HL-60 (cell line): Measurements from ENCODE around the gene PROSER2.

Source experiments
- DNase-seq, 2 experiments: peaks; one replicate each; pipeline ENCODE4 v3.0.0-alpha.2; 2010 to 2020; ENCODE audit warnings: low read depth in 1 of 2, low spot score in 1 of 2
- H3K27ac ChIP-seq: fragments of 250-450 bp; sonication (Bioruptor Pico); replicated peaks from 2 replicates; pipeline ENCODE4 v1.5.1; 2020; ENCODE audit warnings: mild to moderate bottlenecking, moderate library complexity
- H3K27me3 ChIP-seq: fragments of 250-450 bp; sonication (Bioruptor Pico); 2 replicates; pipeline ENCODE4 v1.5.1; 2021; ENCODE audit warnings: mild to moderate bottlenecking, moderate library complexity; ENCODE audit not compliant: insufficient read depth, poor library complexity, severe bottlenecking
- H3K4me3 ChIP-seq: replicated peaks from 2 replicates; pipeline ENCODE4 v1.5.1; 2011; ENCODE audit warnings: mild to moderate bottlenecking, control low read depth, low read length; ENCODE audit not compliant: insufficient read depth
- GABPA ChIP-seq: IDR thresholded peaks from 2 replicates; pipeline ENCODE4 v1.6.1; 2012; ENCODE audit warnings: low read depth
- POLR2AphosphoS5 ChIP-seq: IDR thresholded peaks from 2 replicates; pipeline ENCODE4 v1.6.1; 2012; ENCODE audit warnings: low read depth
- SPI1 ChIP-seq: IDR thresholded peaks from 2 replicates; pipeline ENCODE4 v1.6.1; 2012; ENCODE audit warnings: low read depth, mild to moderate bottlenecking, borderline replicate concordance
- TF ChIP-seq, protein P1 (sequence below): IDR thresholded peaks from one replicate; pipeline ENCODE4 v1.5.1; 2011; ENCODE audit warnings: low read length, control low read depth, inconsistent platforms; ENCODE audit not compliant: insufficient read depth
- TF ChIP-seq, protein P2 (sequence below): IDR thresholded peaks from 2 replicates; pipeline ENCODE4 v1.6.1; 2012; ENCODE audit warnings: low read depth; ENCODE audit not compliant: insufficient replicate concordance

The PROSER2 gene

DNA sequence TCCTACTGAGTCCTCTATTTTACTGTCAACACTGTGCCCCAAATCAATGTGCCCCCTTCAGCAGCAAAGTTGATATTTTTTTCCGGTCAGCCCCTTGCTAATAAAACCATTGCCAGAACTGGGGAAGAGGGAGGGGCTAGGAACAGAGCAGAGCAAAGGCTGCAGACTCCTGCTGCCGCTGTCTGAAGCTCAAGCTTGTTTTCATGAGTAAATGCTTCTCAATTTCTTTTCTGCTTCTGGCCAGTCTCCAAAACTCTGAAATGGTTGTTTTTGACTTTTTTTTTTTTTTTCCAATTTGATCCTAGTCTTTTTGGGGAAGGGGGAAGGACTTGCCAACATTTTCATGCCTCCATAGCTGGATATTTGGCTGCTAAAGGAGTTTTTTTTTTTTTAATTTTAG is 26.7 kb upstream of the PROSER2 start:
- Histone ChIP-seq H3K27ac (no peak overlapping the region), H3K4me3 (no peak overlapping the region)
- TF ChIP-seq GABPA (no peak), POLR2AphosphoS5 (no peak)
- TF ChIP-seq, protein P1, sequence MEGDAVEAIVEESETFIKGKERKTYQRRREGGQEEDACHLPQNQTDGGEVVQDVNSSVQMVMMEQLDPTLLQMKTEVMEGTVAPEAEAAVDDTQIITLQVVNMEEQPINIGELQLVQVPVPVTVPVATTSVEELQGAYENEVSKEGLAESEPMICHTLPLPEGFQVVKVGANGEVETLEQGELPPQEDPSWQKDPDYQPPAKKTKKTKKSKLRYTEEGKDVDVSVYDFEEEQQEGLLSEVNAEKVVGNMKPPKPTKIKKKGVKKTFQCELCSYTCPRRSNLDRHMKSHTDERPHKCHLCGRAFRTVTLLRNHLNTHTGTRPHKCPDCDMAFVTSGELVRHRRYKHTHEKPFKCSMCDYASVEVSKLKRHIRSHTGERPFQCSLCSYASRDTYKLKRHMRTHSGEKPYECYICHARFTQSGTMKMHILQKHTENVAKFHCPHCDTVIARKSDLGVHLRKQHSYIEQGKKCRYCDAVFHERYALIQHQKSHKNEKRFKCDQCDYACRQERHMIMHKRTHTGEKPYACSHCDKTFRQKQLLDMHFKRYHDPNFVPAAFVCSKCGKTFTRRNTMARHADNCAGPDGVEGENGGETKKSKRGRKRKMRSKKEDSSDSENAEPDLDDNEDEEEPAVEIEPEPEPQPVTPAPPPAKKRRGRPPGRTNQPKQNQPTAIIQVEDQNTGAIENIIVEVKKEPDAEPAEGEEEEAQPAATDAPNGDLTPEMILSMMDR = no peak
- TF ChIP-seq, protein P2, sequence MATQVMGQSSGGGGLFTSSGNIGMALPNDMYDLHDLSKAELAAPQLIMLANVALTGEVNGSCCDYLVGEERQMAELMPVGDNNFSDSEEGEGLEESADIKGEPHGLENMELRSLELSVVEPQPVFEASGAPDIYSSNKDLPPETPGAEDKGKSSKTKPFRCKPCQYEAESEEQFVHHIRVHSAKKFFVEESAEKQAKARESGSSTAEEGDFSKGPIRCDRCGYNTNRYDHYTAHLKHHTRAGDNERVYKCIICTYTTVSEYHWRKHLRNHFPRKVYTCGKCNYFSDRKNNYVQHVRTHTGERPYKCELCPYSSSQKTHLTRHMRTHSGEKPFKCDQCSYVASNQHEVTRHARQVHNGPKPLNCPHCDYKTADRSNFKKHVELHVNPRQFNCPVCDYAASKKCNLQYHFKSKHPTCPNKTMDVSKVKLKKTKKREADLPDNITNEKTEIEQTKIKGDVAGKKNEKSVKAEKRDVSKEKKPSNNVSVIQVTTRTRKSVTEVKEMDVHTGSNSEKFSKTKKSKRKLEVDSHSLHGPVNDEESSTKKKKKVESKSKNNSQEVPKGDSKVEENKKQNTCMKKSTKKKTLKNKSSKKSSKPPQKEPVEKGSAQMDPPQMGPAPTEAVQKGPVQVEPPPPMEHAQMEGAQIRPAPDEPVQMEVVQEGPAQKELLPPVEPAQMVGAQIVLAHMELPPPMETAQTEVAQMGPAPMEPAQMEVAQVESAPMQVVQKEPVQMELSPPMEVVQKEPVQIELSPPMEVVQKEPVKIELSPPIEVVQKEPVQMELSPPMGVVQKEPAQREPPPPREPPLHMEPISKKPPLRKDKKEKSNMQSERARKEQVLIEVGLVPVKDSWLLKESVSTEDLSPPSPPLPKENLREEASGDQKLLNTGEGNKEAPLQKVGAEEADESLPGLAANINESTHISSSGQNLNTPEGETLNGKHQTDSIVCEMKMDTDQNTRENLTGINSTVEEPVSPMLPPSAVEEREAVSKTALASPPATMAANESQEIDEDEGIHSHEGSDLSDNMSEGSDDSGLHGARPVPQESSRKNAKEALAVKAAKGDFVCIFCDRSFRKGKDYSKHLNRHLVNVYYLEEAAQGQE = no peak

DNA sequence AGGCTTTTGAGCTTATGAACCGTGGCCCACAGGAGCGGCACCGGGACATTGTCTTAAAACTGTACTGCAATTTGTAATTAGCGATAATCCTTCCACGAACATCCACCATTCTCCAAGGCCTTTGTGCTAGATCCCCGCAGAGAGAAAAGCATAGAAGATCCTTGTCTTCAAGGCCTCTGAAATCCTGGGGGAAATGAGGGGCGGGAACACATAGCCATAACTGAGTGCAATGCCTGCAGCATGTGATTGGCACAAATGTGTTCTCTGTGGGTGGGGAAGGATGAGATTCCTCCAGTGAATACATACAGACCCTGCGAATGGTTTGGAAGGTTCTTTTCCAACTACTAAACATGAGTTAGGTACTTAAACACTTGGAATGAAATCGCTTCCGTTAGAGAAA is 25.9 kb upstream of the PROSER2 start:
- H3K27ac ChIP-seq = no peak overlapping the region
- DNase-seq = no peak
- no peaks in the 10 kb centered on the region for H3K27me3 ChIP-seq
- TF ChIP-seq SPI1 (no peak), GABPA (no peak), POLR2AphosphoS5 (no peak)
- TF ChIP-seq, protein P2 = no peak
- TF ChIP-seq, protein P1 = no peak
- H3K4me3 ChIP-seq = no peak overlapping the region

More for the DNA sequence above, 26.7 kb upstream of the PROSER2 start:
- no peak for DNase-seq
- no peaks in the 10 kb centered on the region for H3K27me3 ChIP-seq

DNA sequence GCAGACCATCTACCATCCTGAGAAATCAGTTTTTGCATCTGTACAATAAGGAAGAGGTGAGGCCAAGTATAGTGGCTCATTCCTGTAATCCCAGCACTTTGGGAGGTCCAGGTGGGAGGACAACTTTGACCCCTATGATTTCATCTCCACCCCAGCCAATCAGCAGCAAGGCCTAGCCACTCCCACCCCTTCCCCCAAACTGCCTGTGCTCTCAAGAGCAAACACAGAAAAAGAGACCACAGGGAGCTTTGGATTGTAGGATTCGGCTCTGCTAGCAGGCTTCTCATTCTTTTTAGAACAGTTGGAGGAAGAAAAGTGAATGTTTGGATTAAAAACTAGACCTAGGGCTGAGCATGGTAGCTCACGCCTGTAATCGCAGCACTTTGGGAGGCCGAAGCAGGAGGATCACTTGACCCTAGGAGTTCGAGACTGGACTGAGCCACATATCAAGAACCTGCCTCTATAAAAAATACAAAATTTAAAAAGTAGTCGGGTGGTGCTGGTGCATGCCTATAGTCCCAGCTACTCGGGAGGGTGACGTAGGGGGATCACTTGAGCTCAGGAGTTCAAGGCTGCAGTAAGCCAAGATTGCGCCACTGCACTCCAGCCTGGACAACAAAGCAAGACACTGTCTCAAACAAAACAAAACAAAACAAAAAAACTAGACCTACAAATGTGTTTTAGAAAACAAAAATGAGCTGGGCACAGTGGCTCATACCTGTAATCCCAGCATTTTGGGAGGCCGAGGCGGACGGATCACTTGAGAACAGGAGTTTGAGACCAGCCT is 25.1 kb upstream of the PROSER2 start:
- Histone ChIP-seq H3K4me3 (no peak overlapping the region), H3K27ac (no peak overlapping the region), H3K27me3 (no peaks in the 10 kb centered on the region)
- TF ChIP-seq GABPA (no peak), SPI1 (no peak), POLR2AphosphoS5 (no peak)
- TF ChIP-seq, protein P1 = no peak
- TF ChIP-seq, protein P2 = no peak
- DNase-seq = no peak
